ENCODE data around the gene GAPT. TPM values are rescaled to one million over a fixed set of nuclear protein-coding genes. Genes with fewer than 3 reads are reported as not detected.

The GAPT gene
- total RNA-seq, 1 experiment from 2014 or later: not detected

DNA sequence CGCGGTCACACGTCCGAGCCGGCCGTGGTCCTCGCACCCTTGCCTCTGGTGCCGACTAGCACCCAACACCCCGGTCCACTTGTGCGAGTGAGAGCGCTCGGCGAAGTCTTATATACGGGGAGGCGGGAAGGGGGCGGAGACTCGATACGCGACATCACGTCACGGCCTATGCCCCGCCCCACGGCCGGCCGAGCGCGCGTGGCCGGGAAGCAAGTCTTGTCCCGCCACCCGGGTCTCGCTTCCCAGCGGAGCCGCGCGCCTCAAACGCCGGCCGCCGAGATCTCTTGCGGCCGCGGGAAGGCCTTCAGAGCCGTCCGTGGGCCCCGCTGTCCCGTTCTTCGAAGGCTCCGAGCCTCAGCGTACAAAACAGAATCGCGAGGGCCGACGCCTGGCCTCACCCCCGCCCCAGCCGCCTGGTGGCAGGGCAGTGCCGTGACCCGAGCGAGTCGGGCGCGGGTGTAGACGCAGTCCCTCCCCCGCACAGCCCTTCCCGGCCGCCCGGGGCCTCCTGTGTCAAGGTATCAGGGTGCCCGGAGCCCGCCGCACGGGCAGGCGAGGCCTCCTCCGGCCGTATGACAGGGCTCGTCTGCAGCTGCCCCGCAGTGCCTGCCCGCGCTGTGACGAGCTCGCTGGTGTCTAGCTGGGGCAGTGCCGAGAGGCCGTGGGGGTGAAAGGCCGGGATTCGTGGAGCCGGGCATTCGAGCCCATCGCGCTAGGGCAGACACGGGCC is 31.1 kb upstream of the GAPT start, which contains the start of gene PLK2:
TSS of gene PLK2 (minus strand) at position 85 of the 730 bp plus-strand sequence. CDS start 127 bp downstream, outside the sequence.
- DNase-seq (ENCODE audit: low spot score): peak; percentile 82
- no peaks in the 10 kb centered on the region for H3K36me3 ChIP-seq (ENCODE audit: insufficient read depth, low read length, poor library complexity, severe bottlenecking)
- H3K27ac ChIP-seq (ENCODE audit: low read depth, low read length, poor library complexity, severe bottlenecking): peak within 1 kb of the TSS; percentile 38
- peaks cover 24% of the 10 kb centered on the region for H3K27me3 ChIP-seq (replicated peaks; ENCODE audit: insufficient read depth, low read depth, low read length, poor library complexity)
- no TSS peak for BruUV-seq (replicated peaks)
- TF ChIP-seq, protein P1, sequence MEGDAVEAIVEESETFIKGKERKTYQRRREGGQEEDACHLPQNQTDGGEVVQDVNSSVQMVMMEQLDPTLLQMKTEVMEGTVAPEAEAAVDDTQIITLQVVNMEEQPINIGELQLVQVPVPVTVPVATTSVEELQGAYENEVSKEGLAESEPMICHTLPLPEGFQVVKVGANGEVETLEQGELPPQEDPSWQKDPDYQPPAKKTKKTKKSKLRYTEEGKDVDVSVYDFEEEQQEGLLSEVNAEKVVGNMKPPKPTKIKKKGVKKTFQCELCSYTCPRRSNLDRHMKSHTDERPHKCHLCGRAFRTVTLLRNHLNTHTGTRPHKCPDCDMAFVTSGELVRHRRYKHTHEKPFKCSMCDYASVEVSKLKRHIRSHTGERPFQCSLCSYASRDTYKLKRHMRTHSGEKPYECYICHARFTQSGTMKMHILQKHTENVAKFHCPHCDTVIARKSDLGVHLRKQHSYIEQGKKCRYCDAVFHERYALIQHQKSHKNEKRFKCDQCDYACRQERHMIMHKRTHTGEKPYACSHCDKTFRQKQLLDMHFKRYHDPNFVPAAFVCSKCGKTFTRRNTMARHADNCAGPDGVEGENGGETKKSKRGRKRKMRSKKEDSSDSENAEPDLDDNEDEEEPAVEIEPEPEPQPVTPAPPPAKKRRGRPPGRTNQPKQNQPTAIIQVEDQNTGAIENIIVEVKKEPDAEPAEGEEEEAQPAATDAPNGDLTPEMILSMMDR (conservative IDR thresholded peaks at IDR 0.05; ENCODE audit: low read depth, low read length): no peak
- no peak for TF ChIP-seq EZH2 (IDR thresholded peaks at IDR 0.05; ENCODE audit: borderline replicate concordance, low read depth, low read length, poor library complexity, severe bottlenecking)
- intact Hi-C loops (cut with micrococcal nuclease; ENCODE audit: unreplicated experiment): loop anchor here (1.0 to 5.0 kb wide), 5 partner anchors 573 to 1553 kb away; partner anchors contain the start of gene SETD9
- POLR2A ChIA-PET (ENCODE audit: low non-redundant PET): interaction anchor here (0.6 to 0.7 kb wide), 2 partner anchors 30 to 201 kb away, joined by 5 to 7 read pairs; no protein-coding TSS in a partner anchor
- H3K4me1 ChIP-seq (ENCODE audit: insufficient read depth, low read length, poor library complexity, severe bottlenecking): peaks cover 8% of the 10 kb centered on the region
- CTCF ChIA-PET: interaction anchor here (0.5 to 4.3 kb wide), 6 partner anchors 281 to 1162 kb away, joined by 3 to 29 read pairs (median 4); no protein-coding TSS in a partner anchor
- peak within 1 kb of the TSS; percentile 54 for H3K4me3 ChIP-seq (ENCODE audit: low read depth, low read length, poor library complexity, severe bottlenecking)
- H3K9me3 ChIP-seq (ENCODE audit: low read depth, low read length, poor library complexity, severe bottlenecking): no peaks in the 10 kb centered on the region

- peak; percentile 86 for DNase-seq (ENCODE audit: low spot score)
- Histone ChIP-seq H3K27ac (ENCODE audit: low read depth, low read length, poor library complexity, severe bottlenecking) (peak overlapping the region; percentile 38), H3K36me3 (ENCODE audit: insufficient read depth, low read length, poor library complexity, severe bottlenecking) (no peaks in the 10 kb centered on the region), H3K4me3 (ENCODE audit: low read depth, low read length, poor library complexity, severe bottlenecking) (peak overlapping the region; percentile 54), H3K9me3 (ENCODE audit: low read depth, low read length, poor library complexity, severe bottlenecking) (no peaks in the 10 kb centered on the region), H3K4me1 (ENCODE audit: insufficient read depth, low read length, poor library complexity, severe bottlenecking) (peaks cover 8% of the 10 kb centered on the region), H3K27me3 (replicated peaks; ENCODE audit: insufficient read depth, low read depth, low read length, poor library complexity) (peaks cover 24% of the 10 kb centered on the region)
- TF ChIP-seq EZH2 (IDR thresholded peaks at IDR 0.05; ENCODE audit: borderline replicate concordance, low read depth, low read length, poor library complexity, severe bottlenecking): no peak
- TF ChIP-seq, protein P1 (conservative IDR thresholded peaks at IDR 0.05; ENCODE audit: low read depth, low read length): peak; percentile 83
- BruUV-seq (replicated peaks): no TSS peak
- intact Hi-C loops (cut with micrococcal nuclease; ENCODE audit: unreplicated experiment): loop anchor here (1.0 to 5.0 kb wide), 5 partner anchors 574 to 1554 kb away; partner anchors contain the start of gene SETD9
- POLR2A ChIA-PET (ENCODE audit: low non-redundant PET): interaction anchor here (0.6 to 0.7 kb wide), 2 partner anchors 30 to 201 kb away, joined by 5 to 7 read pairs; no protein-coding TSS in a partner anchor
- CTCF ChIA-PET: interaction anchor here (0.6 to 4.3 kb wide), 5 partner anchors 281 to 1163 kb away, joined by 3 to 29 read pairs (median 4); no protein-coding TSS in a partner anchor
Measured at GRCh38 chr5:58460732-58461286, 30.4 kb upstream of the GAPT start.

DNA sequence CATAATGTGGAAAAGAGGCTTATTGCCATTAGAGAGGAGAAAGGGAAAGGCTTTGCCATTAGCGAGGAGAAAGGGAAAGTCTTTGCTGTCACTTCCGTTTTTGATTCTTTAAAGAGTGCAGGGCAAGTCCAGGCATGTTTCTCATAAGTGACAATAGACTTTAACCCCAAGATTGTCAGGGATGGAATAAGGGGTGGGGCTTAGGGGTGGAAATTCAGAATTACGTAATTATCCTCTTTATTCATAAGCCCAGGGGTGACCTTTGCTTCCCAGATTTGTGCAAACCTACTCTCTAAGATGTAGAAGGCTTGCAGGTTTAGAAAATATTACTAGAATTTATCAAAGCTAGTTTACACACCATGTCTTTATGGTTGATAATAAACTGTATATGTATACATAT is 29.1 kb upstream of the GAPT start:
- intact Hi-C loops (cut with micrococcal nuclease; ENCODE audit: unreplicated experiment): loop anchor here (1.0 to 5.0 kb wide), 4 partner anchors 575 to 1555 kb away; partner anchors contain the start of gene SETD9
- ChIA-PET POLR2A (ENCODE audit: low non-redundant PET) (no interaction called here), CTCF (interaction anchor here (4.3 kb wide), 1 partner anchor 682 kb away, joined by 29 read pairs; no protein-coding TSS in a partner anchor)
- H3K27me3 ChIP-seq (replicated peaks; ENCODE audit: insufficient read depth, low read depth, low read length, poor library complexity): peaks cover 24% of the 10 kb centered on the region
- H3K9me3 ChIP-seq (ENCODE audit: low read depth, low read length, poor library complexity, severe bottlenecking): no peaks in the 10 kb centered on the region
- peaks cover 8% of the 10 kb centered on the region for H3K4me1 ChIP-seq (ENCODE audit: insufficient read depth, low read length, poor library complexity, severe bottlenecking)
- no peak overlapping the region for H3K27ac ChIP-seq (ENCODE audit: low read depth, low read length, poor library complexity, severe bottlenecking)
- DNase-seq (ENCODE audit: low spot score): peak; percentile 66
- no TSS peak for BruUV-seq (replicated peaks)
- H3K4me3 ChIP-seq (ENCODE audit: low read depth, low read length, poor library complexity, severe bottlenecking): no peak overlapping the region
- TF ChIP-seq, protein P1 (conservative IDR thresholded peaks at IDR 0.05; ENCODE audit: low read depth, low read length): no peak
- TF ChIP-seq EZH2 (IDR thresholded peaks at IDR 0.05; ENCODE audit: borderline replicate concordance, low read depth, low read length, poor library complexity, severe bottlenecking): no peak
- no peaks in the 10 kb centered on the region for H3K36me3 ChIP-seq (ENCODE audit: insufficient read depth, low read length, poor library complexity, severe bottlenecking)

All from A673 (cell line).